HG03060 (cell line): ENCODE results near the gene GGA3.
"Not testable (repeated sequence)": the region's sequence is repeated elsewhere in the genome, so short reads cannot be mapped to it uniquely, and the experiment has no call there.

Source experiments
- ATAC-seq: cut with Tn5 transposase; IDR thresholded peaks from one replicate; pipeline ENCODE4 v1.9.1; 2021; ENCODE audit warnings: low read depth, moderate number of reproducible peaks; ENCODE audit not compliant: unreplicated experiment

Gene GGA3, protein sequence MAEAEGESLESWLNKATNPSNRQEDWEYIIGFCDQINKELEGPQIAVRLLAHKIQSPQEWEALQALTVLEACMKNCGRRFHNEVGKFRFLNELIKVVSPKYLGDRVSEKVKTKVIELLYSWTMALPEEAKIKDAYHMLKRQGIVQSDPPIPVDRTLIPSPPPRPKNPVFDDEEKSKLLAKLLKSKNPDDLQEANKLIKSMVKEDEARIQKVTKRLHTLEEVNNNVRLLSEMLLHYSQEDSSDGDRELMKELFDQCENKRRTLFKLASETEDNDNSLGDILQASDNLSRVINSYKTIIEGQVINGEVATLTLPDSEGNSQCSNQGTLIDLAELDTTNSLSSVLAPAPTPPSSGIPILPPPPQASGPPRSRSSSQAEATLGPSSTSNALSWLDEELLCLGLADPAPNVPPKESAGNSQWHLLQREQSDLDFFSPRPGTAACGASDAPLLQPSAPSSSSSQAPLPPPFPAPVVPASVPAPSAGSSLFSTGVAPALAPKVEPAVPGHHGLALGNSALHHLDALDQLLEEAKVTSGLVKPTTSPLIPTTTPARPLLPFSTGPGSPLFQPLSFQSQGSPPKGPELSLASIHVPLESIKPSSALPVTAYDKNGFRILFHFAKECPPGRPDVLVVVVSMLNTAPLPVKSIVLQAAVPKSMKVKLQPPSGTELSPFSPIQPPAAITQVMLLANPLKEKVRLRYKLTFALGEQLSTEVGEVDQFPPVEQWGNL

DNA sequence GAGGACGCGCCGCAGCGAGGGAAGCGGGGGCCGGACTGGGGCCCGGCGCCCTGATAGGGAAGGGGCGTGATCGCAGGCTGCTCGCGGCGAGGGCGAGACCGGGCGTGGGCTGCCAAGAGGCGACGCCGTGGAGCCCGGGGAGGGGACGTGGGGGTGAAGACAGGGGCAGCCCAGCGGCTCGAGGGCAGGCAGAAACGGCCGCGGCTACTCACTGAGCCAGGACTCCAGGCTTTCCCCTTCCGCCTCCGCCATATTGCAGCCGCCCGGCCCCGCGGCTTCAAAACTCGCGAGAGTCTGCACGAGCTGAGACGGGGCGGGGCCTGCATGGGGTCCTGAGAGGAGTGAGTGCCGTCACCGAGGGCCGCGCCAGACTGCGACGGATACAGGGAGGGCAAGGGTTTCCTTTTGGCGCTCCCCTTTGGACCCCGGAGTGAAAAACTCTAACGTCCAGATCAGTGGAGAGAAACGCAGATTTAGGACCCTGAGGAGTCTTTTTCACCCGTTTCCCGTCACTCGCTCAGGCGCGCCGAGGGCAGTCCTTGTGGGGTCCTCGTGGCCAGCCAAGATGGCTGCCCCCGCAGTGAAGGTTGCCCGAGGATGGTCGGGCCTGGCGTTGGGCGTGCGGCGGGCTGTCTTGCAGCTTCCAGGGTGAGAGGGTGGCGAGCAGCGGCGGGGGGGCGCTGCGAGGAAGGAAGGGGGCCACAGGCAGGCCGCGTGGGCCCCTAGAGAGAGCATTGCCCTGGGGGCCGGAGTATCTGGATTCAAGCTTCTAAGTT lies at the start of gene GGA3, which contains the start of gene MRPS7:
GGA3 (minus strand) TSS at position 271 of the 776 bp plus-strand sequence; CDS start at position 252, 19 bp downstream.
MRPS7 (plus strand) TSS at position 544 of the 776 bp plus-strand sequence; CDS start at position 566, 22 bp downstream.
- ATAC-seq = no peak

DNA sequence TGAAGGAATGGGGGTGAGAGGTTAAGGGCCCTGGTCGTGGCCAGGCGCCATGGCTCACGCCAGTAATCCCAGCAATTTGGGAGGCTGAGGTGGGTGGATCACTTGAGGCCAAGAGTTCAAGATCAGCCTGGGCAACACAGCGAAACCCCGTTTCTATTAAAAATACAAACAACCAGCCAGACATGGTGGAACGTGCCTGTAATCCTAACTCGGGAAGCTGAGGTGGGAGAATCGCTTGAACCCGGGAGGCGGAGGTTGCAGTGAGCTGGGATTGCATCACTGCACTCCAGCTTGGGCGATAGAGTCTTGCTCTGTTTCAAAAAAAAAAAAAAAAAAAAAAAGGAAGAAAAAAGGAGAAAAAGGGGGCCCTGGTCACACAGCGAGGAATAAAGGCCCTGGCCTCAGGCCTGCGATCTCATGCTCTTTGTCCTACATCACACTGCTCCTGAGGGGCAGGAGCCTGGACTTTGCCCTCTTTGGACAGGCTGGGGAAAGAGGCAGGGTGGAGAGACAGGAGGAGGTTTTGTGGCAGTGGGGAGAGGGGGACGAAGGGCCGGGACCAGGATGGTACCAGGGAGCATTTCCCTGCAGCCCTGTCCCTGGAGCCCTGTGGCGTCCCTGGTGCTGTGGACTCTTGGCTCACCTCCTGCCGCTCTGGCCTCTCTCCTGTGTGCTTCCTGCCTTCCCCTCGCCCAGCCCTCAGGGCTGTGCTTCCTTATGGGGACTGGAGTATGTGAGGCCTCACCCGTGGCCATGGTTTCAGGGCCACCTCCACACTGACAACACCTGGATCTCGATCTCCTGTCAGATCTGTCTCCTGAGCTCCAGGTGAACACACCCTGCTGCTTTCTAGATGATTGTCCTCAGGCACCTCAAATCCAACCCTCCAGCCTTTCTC lies 47.6 kb upstream of the GGA3 start:
- ATAC-seq = no peak

GRCh38 chr17:75307957-75308731 lies 46.7 kb upstream of the GGA3 start:
- no peak for ATAC-seq

DNA sequence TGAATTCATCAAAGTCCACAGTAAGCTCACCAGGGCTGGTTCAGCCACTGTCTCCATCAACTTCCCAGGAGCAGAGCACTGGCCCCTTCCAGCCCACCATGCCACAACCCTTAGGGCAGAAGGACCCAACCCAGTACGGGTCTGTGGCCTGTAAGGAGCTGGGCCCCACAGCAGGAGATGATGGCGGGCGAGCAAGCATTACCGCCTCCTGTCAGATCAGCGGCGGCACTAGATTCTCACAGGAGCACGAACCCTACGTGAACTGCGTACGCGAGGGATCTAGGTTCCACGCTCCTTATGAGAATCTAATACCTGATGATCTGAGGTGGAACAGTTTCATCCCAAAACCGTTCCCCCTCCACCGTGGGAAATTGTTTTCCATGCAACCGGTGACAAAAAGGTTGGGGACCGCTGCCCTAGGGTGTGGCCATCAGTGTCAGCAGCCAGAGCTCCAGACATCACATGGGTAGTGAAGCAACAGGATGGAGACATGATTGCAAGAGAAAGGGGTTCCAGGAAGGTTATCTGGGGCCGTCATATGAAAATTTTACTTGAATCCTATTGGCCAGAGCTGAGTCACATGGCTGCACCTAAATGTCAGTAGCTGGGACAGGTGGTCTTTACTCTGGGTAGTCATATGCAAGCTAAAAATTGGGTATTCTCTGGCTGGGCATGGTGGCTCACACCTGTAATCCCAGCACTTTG lies 40.2 kb upstream of the GGA3 start:
- ATAC-seq = no peak

- ATAC-seq = no peak
These were observed 39.6 kb upstream of the GGA3 start for GRCh38 chr17:75301049-75301448.

GRCh38 chr17:75300280-75300679 lies 38.9 kb upstream of the GGA3 start:
- ATAC-seq = no peak

DNA sequence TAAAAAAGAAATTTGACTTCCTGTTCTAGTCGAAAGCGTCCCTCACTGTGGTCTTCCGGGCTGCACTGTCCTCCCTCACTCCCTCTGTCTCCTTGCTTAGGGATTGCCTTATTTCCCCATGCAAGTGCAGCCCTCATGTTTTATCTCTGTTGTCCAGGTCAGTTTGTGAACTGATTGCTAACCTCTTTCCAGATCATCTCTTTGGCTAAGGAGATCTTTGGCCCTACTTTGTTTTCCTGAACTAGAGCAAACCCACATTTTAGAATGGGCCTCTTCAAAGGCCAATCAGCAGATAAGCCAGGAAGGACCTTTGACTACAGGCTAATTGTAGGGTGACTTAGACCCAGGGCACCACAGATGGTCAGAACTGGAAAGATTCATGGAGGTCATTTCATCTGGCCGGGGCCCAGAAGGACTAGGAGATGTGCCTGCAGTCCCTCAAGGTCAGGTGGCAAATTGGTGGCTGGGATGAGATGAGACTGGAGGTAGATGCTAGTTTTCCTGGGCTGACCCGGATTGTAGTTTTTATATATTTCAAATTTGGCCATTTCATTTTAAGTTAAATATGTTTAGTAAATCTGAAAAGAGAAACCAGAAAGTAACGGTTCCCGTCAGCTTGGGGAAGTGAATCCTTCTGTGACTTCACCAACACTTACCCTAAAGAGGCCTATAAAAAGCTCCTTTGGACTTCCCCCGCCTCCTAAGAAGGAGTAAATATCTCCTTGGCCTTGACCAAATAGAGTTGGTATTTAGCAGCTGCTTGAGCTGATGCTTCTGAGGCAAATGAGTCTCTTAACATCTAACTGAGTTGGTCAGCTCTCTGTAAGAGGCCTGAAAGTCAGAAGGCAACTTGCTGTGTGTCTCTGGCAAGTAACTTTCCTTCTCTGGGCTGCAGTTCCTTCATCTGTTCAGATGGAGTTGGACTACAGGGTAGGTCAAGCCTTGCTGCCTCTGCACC lies 34.1 kb upstream of the GGA3 start:
- peak; percentile 54 for ATAC-seq

DNA sequence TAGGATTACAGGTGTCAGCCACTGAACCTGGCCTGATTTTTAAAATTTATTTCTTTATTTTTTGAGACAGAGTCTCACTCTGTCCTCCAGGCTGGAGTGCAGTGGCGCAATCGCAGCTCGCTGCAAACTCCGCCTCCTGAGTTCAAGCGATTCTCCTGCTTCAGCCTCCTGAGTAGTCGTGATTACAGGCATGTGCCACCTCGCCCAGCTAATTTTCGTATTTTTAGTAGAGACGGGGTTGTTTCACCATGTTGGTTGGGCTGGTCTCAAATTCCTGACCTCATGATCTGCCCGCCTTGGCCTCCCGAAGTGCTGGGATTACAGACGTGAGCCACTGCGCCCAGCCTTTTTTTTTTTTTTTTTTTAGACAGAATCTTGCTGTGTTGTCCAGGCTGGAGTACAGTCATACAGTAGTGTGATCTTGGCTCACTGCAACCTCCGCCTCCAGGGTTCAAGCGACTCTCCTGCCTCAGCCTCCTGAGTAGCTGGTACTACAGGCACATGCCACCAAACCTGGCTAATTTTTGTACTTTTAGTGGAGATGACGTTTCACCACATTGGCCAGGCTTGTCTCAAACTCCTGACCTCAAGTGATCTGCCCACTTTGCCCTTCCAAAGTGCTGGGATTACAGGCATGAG lies 31.5 kb upstream of the GGA3 start:
- ATAC-seq = not testable (repeated sequence)

- ATAC-seq = peak; percentile 21
These were observed 28.5 kb upstream of the GGA3 start for GRCh38 chr17:75289832-75290337.

DNA sequence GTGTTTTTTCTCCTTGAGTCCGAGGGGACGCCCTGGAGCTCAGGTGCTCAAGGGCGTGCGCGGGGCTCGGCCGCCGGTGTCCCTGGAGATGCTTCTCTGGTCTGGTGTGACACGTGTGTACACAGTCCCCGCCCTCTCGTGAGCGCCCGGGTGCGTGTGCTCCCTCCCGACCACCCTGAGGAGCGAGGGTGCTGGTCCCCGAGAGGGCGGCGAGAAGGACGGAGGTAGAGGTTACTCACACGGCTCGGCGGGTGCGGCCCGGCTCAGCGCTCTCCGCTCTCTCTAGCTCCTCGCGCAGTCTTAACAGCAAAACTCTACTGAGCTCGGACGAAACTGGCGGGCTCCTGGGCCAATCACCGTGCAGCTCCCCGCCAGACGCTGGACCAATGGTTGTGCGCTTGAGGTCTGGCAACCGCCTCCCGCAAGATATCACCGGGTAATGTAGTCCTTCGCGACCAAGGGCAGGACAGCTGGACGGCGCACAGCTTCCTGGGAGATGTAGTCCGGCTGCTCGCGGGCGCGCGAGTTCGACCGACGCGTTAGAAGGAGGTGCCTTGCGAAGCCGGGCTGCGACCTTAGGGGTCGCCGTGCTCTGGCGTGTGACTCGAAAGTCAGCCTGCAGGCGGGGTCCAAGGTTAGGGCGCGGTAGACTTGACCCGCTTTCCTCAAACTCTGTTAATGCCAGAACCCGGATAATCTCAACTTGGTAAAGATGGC lies 27.9 kb upstream of the GGA3 start, which contains the start of gene SLC25A19:
SLC25A19 (minus strand) TSS at position 319 of the 717 bp plus-strand sequence. CDS start 2,669 bp downstream, outside the sequence.
- peak; percentile 90 for ATAC-seq

- ATAC-seq = peak; percentile 1
These were observed 27.3 kb upstream of the GGA3 start for GRCh38 chr17:75288770-75289114.

DNA sequence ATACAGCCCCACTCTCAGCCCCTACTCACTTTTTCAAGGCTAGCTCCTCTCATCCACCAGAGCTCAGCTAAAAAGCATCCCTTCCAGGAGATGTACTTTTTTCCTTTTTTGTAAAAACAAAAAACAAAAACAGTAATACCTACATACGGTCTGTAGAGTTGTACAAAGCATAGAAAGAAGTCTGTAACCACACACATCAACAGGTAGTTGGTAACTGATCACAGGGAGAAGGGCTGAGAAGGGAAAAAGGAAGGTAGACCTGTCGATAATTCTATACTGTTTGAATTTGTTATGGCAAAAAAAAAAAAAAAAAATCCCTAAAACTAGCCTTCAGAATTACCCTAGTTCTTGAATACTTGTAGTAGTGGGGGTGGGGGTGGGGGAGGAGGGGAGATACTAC lies 27.0 kb upstream of the GGA3 start:
- no peak for ATAC-seq

- no peak for ATAC-seq
These were observed 25.8 kb upstream of the GGA3 start for GRCh38 chr17:75287221-75287620.

DNA sequence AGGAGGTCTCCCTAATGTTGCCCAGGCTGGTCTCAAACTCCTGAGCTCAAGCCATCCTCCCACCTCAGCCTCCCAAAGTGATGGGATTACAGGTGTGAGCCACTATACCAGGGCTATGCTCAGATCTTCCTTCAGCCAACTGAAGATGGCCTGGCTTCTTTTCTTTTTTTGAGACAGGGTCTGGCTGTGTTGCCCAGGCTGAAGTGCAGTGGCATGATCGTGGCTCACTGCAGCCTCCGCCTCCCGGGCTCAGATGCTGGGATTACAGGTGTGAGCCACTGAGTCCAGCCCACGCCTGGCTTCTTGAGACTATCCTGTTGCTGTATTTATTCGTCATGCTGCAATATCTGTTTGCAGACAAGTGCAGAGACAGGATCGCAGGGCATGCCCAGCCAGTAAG lies 23.7 kb upstream of the GGA3 start:
- ATAC-seq = no peak

- ATAC-seq = not testable (repeated sequence)
These were observed 18.8 kb upstream of the GGA3 start for GRCh38 chr17:75280189-75280588.

DNA sequence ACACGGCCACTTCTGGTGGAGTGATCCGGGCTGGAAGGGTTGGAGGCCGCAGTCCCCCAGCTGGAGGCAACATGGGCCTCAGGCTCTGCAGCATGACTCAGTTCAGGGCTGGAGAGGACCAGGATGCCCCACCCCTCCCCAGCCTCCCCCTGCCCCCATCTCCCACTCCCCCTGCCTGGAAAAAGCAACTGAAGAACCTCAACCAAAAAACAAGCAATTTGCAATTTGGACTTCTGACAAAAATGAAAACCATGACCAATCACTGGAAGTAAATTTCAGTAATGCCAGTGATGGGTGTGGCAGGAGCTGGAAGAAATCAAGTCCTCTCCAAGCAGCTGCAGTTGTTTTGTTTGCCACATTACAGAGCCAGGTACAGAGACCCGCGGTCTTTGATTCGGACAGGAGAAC lies 16.3 kb upstream of the GGA3 start:
- no peak for ATAC-seq
